ENCODE data around the gene CBLN3.

CBLN3 gene

DNA sequence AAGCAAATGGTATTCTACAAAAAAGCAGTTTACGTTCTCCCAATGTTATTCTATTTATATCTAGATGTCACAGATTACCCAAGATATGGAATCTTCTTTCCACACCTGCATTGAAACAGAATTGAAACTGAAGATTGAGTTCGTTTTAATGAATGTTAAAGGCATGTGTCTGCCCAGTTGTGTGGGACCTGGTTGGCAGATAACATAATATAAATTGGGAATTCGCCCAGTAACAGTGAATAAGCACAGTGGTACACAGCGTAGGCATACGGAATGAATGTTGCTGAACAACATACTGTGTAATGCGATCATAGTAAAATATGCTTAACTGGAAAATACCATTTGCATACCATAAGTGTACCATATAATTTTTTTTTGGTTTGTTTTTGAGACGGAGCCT, 4.6 kb upstream of the CBLN3 start:
- peaks cover 49% of the 10 kb centered on the region for H3K36me3 Mint-ChIP-seq (ENCODE audit: low read depth)
- H3K27ac Mint-ChIP-seq: no peak overlapping the region
- no peaks in the 10 kb centered on the region for H3K9me3 Mint-ChIP-seq
- peaks cover 59% of the 10 kb centered on the region for H3K4me1 Mint-ChIP-seq (ENCODE audit: low read depth)
- no peak overlapping the region for H3K4me3 Mint-ChIP-seq
- H3K27me3 Mint-ChIP-seq (ENCODE audit: low read depth): no peaks in the 10 kb centered on the region

DNA sequence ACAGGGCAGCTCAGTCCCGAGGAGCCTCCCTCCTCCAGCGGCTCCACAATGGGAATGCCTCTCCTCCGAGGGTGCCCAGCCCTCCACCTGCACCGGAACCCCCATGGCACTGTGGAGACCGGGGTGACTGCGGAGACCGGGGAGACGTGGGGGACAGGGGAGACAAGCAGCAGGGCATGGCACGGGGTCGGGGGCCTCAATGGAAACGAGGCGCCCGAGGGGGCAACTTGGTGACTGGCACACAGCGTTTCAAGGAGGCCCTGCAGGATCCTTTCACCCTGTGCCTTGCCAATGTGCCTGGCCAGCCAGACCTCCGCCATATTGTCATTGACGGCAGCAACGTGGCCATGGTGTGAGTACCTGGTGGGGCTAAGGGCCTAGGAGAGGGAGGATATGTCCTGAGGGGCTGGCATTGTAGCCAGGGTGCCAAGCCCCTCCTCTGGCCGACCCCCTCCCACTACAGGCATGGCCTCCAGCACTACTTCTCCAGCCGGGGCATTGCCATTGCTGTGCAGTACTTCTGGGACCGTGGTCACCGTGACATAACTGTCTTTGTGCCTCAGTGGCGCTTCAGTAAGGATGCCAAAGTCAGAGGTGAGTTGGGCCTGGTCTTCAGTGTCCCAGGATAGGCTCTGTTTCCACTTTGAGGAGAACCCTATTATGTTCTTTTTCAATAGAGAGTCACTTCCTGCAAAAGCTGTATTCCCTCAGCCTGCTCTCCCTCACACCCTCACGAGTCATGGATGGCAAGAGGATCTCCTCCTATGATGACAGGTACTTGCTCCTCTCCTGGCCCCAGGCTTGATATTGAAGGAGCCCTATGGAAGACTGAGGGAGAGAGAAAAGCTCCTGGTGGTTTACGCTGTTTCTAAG, 3.0 kb upstream of the CBLN3 start:
- no peaks in the 10 kb centered on the region for H3K9me3 Mint-ChIP-seq
- peaks cover 55% of the 10 kb centered on the region for H3K4me1 Mint-ChIP-seq (ENCODE audit: low read depth)
- no peaks in the 10 kb centered on the region for H3K27me3 Mint-ChIP-seq (ENCODE audit: low read depth)
- peaks cover 40% of the 10 kb centered on the region for H3K36me3 Mint-ChIP-seq (ENCODE audit: low read depth)
- H3K27ac Mint-ChIP-seq: peak overlapping the region; percentile 19
- no peak overlapping the region for H3K4me3 Mint-ChIP-seq

DNA sequence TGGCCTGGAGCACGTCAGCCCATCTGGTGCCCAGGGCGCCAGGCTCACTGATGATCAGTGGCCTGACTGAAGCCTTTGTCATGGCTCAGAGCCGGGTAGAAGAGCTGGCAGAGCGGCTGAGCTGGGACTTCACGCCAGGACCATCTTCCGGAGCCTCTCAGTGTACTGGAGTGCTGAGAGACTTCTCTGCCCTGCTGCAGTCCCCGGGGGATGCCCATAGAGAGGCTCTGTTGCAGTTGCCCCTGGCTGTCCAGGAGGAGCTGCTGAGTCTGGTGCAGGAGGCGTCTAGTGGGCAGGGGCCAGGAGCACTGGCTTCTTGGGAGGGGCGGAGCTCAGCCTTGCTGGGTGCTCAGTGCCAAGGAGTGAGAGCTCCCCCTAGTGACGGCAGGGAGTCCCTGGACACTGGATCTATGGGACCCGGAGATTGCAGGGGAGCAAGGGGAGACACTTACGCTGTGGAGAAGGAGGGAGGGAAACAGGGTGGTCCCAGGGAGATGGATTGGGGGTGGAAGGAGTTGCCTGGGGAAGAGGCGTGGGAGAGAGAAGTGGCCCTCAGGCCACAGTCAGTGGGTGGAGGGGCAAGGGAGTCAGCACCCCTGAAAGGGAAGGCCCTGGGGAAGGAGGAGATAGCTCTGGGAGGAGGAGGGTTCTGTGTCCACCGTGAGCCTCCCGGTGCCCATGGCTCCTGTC, 2.2 kb upstream of the CBLN3 start:
- Mint-ChIP-seq H3K27me3 (ENCODE audit: low read depth) (no peaks in the 10 kb centered on the region), H3K36me3 (ENCODE audit: low read depth) (peaks cover 37% of the 10 kb centered on the region), H3K4me3 (peak overlapping the region; percentile 92), H3K4me1 (ENCODE audit: low read depth) (peaks cover 51% of the 10 kb centered on the region), H3K27ac (peak overlapping the region; percentile 97), H3K9me3 (no peaks in the 10 kb centered on the region)

DNA sequence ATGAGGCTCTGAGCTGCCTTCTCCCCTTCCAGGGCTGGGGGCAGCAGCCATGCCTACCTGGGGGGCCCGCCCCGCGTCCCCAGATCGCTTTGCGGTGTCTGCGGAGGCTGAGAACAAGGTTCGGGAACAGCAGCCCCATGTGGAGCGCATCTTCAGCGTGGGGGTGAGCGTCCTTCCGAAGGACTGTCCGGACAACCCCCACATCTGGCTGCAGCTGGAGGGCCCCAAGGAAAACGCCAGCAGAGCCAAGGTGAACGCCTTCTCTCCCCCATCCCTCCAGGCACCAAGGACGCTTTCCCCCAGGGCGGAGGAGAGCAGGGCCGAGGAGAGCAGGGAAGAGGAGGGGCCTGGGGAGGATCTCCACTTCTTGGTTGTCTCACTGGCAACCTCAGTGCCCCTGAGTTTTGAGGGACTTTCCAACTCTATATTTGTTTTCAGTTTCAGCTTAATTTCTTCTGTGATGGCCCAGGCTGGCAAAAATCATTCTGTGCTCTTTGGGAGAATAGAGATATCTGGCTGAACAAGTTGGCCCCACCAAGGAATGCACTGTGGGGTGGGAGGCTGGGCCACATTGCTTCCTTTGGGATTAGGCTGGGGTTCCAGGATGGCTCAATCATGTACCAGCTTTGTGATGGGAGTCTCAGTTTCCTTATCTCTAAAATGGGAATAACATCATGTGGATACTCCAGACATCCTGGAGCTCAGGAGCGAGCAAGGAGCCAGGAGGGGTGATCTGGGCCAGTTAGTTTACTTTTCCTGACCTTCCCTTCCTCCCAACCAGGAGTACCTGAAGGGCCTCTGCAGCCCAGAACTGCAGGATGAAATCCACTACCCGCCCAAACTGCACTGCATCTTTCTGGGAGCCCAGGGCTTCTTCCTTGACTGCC, 1.5 kb upstream of the CBLN3 start:
- Mint-ChIP-seq H3K27me3 (ENCODE audit: low read depth) (no peaks in the 10 kb centered on the region), H3K4me3 (peak overlapping the region; percentile 92), H3K27ac (peak overlapping the region; percentile 97), H3K36me3 (ENCODE audit: low read depth) (peaks cover 35% of the 10 kb centered on the region), H3K9me3 (no peaks in the 10 kb centered on the region), H3K4me1 (ENCODE audit: low read depth) (peaks cover 49% of the 10 kb centered on the region)

DNA sequence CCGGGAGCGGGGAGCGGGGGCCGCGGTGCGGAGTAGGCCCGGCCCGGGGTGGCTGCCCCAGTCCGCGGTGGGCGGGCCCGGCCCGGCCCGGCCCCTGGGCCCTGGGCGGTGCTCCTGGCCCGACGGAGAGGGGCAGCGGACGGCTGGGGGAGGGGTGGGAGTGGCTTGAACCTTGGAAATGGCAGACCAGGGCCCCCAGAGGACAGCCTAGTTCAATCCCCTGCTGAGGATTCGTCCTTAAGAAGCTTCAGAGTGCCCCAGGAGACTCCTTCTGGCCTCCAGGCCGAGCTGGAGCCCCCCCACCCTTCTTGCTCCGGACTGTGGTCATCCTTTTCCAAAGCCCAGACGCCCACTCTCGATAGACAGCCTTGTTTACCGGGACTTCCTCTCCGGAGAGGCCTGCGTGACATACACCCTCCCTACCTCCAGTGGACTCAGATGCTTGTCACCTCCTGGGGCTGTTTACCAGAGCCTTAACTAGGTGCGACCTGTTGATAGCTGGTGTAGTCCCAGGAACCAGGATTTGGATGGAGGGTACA, 744 bp upstream of the CBLN3 start:
- H3K36me3 Mint-ChIP-seq (ENCODE audit: low read depth): peaks cover 28% of the 10 kb centered on the region
- no peaks in the 10 kb centered on the region for H3K9me3 Mint-ChIP-seq
- H3K4me3 Mint-ChIP-seq: peak overlapping the region; percentile 92
- no peaks in the 10 kb centered on the region for H3K27me3 Mint-ChIP-seq (ENCODE audit: low read depth)
- H3K27ac Mint-ChIP-seq: peak overlapping the region; percentile 97
- peaks cover 49% of the 10 kb centered on the region for H3K4me1 Mint-ChIP-seq (ENCODE audit: low read depth)

DNA sequence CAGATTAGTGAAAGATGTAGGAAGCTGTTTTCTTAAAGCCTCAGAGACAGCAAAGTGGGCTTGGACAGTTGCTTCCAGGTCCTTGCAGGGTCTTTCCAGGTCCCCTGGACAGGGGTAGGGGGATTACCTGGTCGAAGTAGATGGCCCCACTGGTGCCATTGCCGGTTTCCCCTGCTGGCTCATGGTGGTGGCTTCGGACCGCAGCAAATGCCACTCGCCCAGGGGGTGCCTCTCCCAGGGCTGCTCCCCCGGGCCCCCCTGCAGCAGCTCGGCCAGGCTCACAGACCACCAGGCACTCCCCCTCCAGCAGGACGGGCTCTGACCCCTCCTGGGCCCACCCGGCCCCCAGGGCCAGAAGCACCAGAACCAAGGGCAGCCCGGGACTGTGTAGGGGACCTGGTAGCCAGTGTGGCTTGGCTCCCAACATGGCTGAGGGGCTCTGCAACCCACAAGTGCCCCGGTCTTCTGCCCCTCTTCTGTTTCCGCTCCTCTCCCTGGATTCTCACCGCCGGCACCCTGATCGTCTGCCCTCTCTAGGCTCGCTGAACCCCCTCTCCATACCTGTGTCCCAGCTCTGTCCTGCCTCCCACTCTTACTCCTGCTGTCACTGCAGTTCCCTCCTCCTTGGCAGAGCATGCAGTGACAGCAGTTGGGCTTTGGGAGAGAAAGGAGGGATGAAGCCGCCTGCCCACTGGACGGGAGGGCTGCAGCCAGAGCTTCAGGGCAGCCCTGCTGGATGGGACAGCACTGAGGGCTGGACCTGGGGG, 657 bp downstream of the CBLN3 start:
- peaks cover 44% of the 10 kb centered on the region for H3K4me1 Mint-ChIP-seq (ENCODE audit: low read depth)

DNA sequence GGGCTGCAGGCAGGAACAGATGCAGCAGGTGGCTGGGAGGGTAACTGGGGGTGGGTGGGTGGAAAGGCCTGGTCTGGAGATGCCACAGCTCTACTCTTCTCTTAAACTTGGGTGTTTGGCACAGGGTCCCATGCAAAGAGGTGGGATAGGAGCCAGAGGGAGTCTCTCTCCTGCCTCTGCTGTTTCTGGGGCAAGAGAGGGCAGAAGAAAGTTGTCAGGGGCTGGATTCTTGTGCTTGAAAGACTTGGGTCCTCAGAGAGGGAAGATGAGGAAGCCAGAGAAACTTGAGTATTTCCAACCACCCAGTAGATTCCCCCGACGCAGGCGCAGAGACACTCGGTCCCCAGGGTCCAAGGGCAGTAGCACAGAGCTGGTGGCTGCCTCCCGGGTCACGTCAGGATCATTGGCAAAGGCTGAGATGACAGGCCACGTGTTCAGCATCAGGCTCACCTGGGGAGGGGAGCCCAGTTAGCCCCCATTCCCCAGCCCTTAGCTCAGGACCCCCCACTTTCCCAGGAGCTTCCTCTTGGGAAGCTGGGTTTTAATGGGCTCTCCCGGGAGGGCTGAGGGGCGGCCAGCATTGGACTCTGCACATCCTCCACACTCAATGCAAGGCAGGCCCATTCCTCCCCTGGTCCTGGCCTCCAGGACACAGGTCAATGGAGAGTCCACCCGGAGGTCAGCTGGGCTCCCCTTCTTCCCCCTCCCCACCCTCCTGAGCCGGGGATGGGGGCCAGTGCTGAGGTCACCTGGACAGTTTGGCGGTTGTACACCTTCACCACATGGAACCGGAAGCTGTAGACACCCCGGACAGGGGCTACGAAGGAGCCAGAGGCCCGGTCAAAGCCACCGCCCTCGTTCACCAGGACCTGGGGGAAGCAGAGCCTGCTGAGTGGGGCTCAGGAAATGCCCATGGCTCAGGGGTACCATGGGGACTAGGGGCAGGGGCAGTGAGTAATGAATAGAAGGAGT, 1.6 kb downstream of the CBLN3 start:
- peaks cover 35% of the 10 kb centered on the region for H3K4me1 Mint-ChIP-seq (ENCODE audit: low read depth)
- no peaks in the 10 kb centered on the region for H3K27me3 Mint-ChIP-seq (ENCODE audit: low read depth)
- H3K27ac Mint-ChIP-seq: peak overlapping the region; percentile 72
- no peaks in the 10 kb centered on the region for H3K9me3 Mint-ChIP-seq
- H3K4me3 Mint-ChIP-seq: peak overlapping the region; percentile 65
- peaks cover 8% of the 10 kb centered on the region for H3K36me3 Mint-ChIP-seq (ENCODE audit: low read depth)

More for the DNA sequence above, 657 bp downstream of the CBLN3 start:
- Mint-ChIP-seq H3K9me3 (no peaks in the 10 kb centered on the region), H3K27me3 (ENCODE audit: low read depth) (no peaks in the 10 kb centered on the region), H3K36me3 (ENCODE audit: low read depth) (peaks cover 17% of the 10 kb centered on the region), H3K27ac (peak overlapping the region; percentile 98), H3K4me3 (peak overlapping the region; percentile 91)

DNA sequence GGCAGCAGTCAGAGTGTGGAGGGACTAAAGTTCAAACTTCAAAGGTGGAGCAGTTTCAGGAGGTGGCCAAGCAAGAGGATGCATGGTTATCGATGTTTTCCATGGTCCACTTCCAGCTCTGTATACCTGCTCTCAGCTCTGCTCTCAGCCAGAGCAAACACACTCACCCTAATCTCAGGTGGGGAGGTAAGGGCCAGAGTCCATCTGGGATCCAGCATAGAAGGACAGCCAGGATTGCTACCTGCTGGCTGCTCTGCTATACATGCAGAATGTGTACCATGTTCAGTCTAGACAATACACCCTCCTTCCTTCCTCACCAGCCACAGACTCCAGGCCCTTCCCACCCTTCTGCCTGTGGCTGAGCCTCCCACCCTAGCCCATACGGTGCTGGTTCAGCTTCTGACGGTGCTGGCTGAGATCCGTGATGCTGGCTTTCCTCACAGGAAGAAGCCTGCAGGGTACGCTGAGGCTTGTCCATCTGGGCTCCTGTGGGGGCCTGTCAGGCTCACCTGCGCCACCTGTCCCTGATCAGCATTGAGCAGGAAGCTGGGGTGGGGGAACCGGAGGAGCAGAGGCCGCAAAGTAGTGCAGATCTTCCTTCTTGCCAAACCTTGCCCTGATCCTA, 2.4 kb downstream of the CBLN3 start:
- Mint-ChIP-seq H3K9me3 (no peaks in the 10 kb centered on the region), H3K27ac (no peak overlapping the region), H3K36me3 (ENCODE audit: low read depth) (peaks cover 5% of the 10 kb centered on the region), H3K27me3 (ENCODE audit: low read depth) (no peaks in the 10 kb centered on the region), H3K4me3 (peak overlapping the region; percentile 52), H3K4me1 (ENCODE audit: low read depth) (peaks cover 34% of the 10 kb centered on the region)

DNA sequence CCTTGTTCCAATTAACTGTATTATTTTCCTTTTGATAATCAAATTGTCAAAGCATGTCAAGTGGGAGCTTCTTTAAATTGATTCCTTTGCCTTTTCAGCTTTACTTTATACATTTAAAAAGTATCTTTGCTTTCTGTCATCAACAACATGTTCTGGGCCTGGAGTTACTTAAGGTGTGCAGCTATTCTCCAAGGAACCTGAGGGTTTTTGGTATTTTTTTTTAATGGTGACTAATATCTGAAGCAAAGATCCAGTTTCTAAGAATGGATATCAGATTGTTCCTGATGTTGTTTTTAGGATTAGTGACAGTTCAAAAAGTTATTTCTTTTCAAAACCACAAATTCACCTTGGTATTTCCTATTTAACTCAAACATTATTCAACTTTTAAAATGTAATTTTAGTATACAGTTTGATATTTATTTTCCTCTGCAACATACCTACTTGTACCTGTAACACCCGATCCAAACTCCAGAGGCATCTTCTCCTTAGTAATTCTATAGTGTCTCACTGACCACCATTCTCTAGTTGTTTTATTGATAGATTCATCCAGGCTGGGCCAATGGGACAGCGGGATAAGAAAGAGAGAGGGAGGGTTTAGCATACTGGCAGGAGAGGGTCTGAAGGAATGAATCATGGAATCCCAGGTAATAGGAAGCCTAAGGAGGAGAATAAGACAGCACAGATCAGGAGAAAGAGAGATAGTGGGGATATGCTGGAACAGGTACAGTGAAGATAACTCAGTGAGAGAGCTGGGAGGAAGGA, 3.1 kb downstream of the CBLN3 start:
- Mint-ChIP-seq H3K9me3 (no peaks in the 10 kb centered on the region), H3K36me3 (ENCODE audit: low read depth) (peaks cover 2% of the 10 kb centered on the region), H3K27me3 (ENCODE audit: low read depth) (no peaks in the 10 kb centered on the region), H3K4me1 (ENCODE audit: low read depth) (peaks cover 27% of the 10 kb centered on the region), H3K27ac (peak overlapping the region; percentile 61), H3K4me3 (peak overlapping the region; percentile 52)

DNA sequence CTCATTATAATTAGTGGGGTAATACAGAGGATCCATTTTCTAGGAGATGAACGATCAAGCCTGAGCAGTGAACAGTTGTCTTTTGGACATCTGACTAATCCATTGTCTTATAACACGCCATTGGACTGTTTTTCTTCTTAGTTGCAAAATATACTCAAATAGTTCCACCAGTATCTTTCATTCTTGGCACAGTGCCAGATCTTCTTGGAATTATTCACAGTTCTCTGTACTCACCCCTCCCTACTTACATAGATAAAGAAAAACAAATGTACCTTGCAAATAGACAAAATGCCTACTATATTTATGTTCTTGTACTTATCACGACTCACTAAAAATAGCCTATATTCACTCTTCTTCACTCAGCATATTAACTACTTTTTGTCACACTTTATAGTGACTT, 3.8 kb downstream of the CBLN3 start:
- Mint-ChIP-seq H3K27ac (peak overlapping the region; percentile 12), H3K9me3 (no peaks in the 10 kb centered on the region), H3K36me3 (ENCODE audit: low read depth) (peaks cover 2% of the 10 kb centered on the region), H3K4me1 (ENCODE audit: low read depth) (peaks cover 23% of the 10 kb centered on the region), H3K4me3 (no peak overlapping the region), H3K27me3 (ENCODE audit: low read depth) (no peaks in the 10 kb centered on the region)

DNA sequence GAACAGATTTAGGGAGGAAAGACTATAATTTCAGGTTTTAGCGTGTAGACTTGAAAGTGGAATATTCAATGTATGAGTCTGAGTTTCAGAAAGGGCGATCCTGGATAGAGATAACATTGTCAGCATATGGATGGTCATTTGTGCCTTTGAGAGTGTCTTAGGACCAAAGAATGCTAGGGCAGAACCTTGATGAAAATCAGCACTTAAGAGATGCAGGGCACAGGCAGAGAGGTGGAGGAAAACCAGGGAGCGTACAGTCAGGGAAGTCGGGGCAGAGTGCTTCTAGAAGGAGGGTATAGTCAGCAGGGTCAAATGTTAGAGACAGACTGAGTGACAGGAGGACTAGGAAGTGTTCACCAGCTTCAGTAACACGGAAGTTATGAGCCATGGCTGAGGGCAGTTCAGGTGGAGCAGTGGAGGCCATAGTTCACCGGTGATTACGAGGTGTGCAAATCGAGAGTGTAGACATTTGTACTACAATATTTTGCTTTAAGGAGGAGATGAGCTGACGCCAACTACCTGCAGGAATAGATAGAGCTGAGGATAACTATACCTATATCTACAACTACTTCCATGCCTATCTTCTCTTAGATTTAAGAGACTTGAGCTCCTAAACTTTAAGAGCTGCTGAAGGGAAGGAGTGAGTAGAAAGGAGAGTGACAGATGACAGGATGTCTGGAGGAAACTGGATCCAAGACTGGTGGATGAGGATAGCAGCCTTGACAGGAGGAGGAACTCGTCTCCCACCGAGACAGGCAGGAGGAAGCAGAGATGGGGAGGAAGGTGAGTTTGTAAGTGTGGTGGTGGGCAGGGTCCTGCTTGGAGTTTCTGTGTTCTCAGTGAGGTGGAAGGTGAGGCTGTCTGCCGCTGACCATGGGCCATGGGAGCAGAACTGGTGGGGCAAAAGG, 6.5 kb downstream of the CBLN3 start:
- Mint-ChIP-seq H3K4me3 (no peak overlapping the region), H3K27me3 (ENCODE audit: low read depth) (no peaks in the 10 kb centered on the region), H3K4me1 (ENCODE audit: low read depth) (peaks cover 16% of the 10 kb centered on the region), H3K36me3 (ENCODE audit: low read depth) (peaks cover 2% of the 10 kb centered on the region), H3K9me3 (no peaks in the 10 kb centered on the region), H3K27ac (no peak overlapping the region)

All from T-helper 1 cell treated with Interleukin-12 subunit alpha and Interleukin-12 subunit beta and Interleukin-4 antibody, amounts not matched to agents 30 μg/mL and 1 μg/mL, for 36 hours (primary cell).